ENCODE results near the gene RNF38. TPM values are rescaled to one million over a fixed set of nuclear protein-coding genes. Genes with fewer than 3 reads are reported as not detected.
"Not testable (repeated sequence)": the region's sequence is repeated elsewhere in the genome, so short reads cannot be mapped to it uniquely, and the experiment has no call there.

The RNF38 gene
- total RNA-seq, 2 experiments from 2014 or later: 39.5 to 40.0 TPM

DNA sequence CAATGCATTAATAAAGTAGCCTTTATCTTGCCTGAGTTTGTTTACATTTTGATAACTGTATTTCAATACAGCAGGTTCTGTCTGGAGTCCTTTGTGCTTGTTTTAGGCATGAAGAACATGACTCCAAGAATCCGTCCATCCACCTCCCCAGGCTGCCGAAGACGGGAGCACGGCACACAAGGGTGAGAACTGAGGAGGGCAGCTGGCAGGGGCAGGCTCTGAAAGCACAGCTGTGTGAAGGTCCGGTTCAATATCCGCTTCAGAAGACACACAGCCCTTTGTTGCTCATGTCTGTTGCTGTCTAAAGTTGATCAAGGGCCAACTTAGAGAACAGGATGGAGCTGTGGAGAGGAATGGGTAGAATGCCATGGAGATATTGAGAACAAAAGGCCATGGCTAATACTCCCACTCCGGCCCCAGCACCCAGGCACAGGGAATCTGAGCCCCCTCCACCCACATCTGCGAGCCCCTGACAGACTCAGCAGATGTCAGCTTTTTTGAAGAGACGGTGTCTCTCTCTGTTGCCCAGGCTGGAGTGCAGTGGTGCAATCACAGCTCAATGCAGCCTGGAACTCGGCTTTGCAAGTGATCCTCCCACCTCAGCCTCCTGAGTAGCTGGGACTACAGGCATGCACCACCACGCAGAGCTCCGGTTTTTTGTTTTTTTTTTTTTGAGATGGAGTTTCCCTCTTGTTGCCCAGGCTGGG, 83.3 kb downstream of the RNF38 start:
- DNase-seq: no peak
- H3K4me1 Mint-ChIP-seq (ENCODE audit: low read depth): no peaks in the 10 kb centered on the region
- ChIA-PET POLR2A (no interaction called here), CTCF (interaction anchor here (2.9 kb wide), 1 partner anchor 12 kb away, joined by 8 read pairs; no protein-coding TSS in a partner anchor)
- no peak overlapping the region for H3K4me3 Mint-ChIP-seq
- H3K36me3 Mint-ChIP-seq (ENCODE audit: low read depth): no peaks in the 10 kb centered on the region
- no peak overlapping the region for H3K27ac Mint-ChIP-seq
- H3K9me3 Mint-ChIP-seq (ENCODE audit: insufficient read depth): no peaks in the 10 kb centered on the region
- no peak for ATAC-seq
- H3K27me3 Mint-ChIP-seq (ENCODE audit: low read depth): peaks cover 5% of the 10 kb centered on the region

DNA sequence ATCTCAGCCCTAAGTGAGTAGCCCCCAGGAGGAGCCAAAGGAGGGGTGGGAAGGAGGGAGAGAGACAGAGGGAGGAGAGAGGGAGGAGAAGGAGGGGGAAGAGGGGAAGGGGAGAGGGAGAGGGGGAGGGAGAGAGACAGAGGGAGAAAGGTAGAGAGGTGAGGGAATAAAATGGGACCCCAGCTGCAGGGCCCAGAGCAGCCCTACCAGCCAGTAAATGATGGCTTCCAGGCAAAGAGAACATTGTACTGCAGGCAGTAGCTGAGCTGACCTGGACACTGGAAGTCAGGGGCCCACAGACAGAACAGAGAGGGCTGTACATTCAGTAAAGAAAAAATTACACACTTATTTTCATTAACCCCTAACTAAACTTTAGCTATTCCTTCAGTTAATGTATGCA, 84.0 kb downstream of the RNF38 start:
- Mint-ChIP-seq H3K4me1 (ENCODE audit: low read depth) (no peaks in the 10 kb centered on the region), H3K9me3 (ENCODE audit: insufficient read depth) (no peaks in the 10 kb centered on the region), H3K36me3 (ENCODE audit: low read depth) (no peaks in the 10 kb centered on the region), H3K27me3 (ENCODE audit: low read depth) (peaks cover 5% of the 10 kb centered on the region), H3K4me3 (no peak overlapping the region), H3K27ac (no peak overlapping the region)
- ATAC-seq (no peak), DNase-seq (no peak)
- CTCF ChIA-PET: interaction anchor here (2.1 kb wide), 1 partner anchor 13 kb away, joined by 5 read pairs; no protein-coding TSS in a partner anchor
- POLR2A ChIA-PET: no interaction called here

DNA sequence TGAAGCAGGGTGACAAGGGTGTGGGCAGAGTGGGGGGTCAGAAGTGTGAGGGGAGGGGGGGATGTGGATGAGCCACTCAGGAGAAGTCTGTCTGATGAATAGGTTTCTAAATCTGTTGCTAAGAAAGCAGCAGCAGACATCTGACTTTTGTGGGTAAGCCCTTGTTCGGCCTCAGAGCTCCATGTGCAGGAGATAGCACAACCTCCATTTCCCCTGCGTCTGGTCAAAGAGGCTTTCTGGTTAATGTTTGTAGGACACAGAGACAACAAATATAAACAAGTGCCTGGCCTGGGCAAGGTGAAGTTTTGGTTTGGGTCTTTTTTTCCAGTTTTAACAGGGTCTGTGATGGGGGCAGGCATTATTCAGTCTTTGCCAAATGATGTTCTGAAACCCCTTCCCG, 84.8 kb downstream of the RNF38 start:
- no peak overlapping the region for H3K4me3 Mint-ChIP-seq
- H3K27ac Mint-ChIP-seq: no peak overlapping the region
- DNase-seq: no peak
- ChIA-PET CTCF (interaction anchor here (0.9 to 2.1 kb wide), 2 partner anchors 13 to 126 kb away, joined by 3 to 5 read pairs; no protein-coding TSS in a partner anchor), POLR2A (no interaction called here)
- H3K27me3 Mint-ChIP-seq (ENCODE audit: low read depth): peaks cover 5% of the 10 kb centered on the region
- H3K9me3 Mint-ChIP-seq (ENCODE audit: insufficient read depth): no peaks in the 10 kb centered on the region
- no peaks in the 10 kb centered on the region for H3K36me3 Mint-ChIP-seq (ENCODE audit: low read depth)
- ATAC-seq: no peak
- no peaks in the 10 kb centered on the region for H3K4me1 Mint-ChIP-seq (ENCODE audit: low read depth)

- Mint-ChIP-seq H3K27ac (no peak overlapping the region), H3K4me3 (no peak overlapping the region), H3K4me1 (ENCODE audit: low read depth) (no peaks in the 10 kb centered on the region), H3K36me3 (ENCODE audit: low read depth) (no peaks in the 10 kb centered on the region), H3K27me3 (ENCODE audit: low read depth) (peaks cover 5% of the 10 kb centered on the region), H3K9me3 (ENCODE audit: insufficient read depth) (no peaks in the 10 kb centered on the region)
- no peak for DNase-seq
- CTCF ChIA-PET: interaction anchor here (0.9 to 2.1 kb wide), 2 partner anchors 14 to 125 kb away, joined by 3 to 5 read pairs; no protein-coding TSS in a partner anchor
- POLR2A ChIA-PET: no interaction called here
- no peak for ATAC-seq
Measured at GRCh38 chr9:36314740-36315139, 85.3 kb downstream of the RNF38 start.

DNA sequence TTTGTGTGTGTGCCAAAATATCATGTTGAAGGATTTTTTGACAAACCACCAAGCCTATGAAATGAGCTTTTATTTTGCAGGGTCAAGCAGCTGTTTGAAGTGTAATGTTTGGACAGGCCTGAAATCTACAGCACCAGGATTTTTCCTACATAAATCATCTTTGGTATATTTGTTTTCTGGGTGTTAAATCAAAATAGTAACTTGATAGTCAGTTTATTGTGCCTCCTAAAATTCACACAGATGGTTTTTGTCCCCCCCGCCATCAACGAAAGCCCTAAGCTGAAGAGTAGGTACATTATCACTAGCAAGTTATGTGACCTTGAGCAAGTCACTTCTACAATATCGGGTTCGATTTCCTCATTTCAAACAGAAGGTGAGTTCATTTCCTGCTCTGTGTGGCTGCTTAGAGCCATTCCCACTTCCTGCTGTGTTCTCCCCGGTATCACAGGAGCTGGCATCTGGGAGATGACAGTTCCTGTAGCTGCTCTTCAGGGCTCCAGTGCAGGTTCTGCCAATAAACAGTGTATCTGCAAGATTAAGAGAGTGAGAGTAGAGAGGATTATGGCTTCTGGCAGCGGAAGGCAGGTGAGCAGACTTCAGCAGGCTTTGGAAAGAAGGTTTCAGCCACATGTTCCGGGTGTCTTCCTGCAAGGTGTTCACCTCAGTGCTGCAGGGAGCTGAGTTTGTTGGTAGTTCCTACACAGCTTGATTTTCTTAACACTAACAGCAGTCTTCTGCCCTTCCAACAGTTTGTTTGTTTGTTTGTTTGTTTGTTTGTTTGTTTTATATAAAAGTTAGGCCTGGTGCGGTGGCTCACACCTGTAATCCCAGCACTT, 93.4 kb downstream of the RNF38 start:
- CTCF ChIA-PET: interaction anchor here (0.7 to 2.9 kb wide), 3 partner anchors 22 to 422 kb away, joined by 3 to 12 read pairs (median 5); no protein-coding TSS in a partner anchor
- POLR2A ChIA-PET: interaction anchor here (1.2 kb wide), 1 partner anchor 13 kb away, joined by 3 read pairs; no protein-coding TSS in a partner anchor
- Mint-ChIP-seq H3K27me3 (ENCODE audit: low read depth) (no peaks in the 10 kb centered on the region), H3K9me3 (ENCODE audit: insufficient read depth) (no peaks in the 10 kb centered on the region), H3K27ac (peak overlapping the region; percentile 77), H3K4me3 (peak overlapping the region; percentile 27), H3K36me3 (ENCODE audit: low read depth) (no peaks in the 10 kb centered on the region), H3K4me1 (ENCODE audit: low read depth) (peaks cover 11% of the 10 kb centered on the region)
- DNase-seq (peak; percentile 27), ATAC-seq (peak; percentile 57)

- H3K9me3 Mint-ChIP-seq (ENCODE audit: insufficient read depth); H3K27ac Mint-ChIP-seq; CTCF ChIA-PET; DNase-seq; H3K27me3 Mint-ChIP-seq (ENCODE audit: low read depth); ATAC-seq; H3K4me3 Mint-ChIP-seq; H3K36me3 Mint-ChIP-seq (ENCODE audit: low read depth): not testable (repeated sequence)
- POLR2A ChIA-PET: interaction anchor here (0.7 kb wide), 1 partner anchor 306 kb away, joined by 5 read pairs; no protein-coding TSS in a partner anchor
- H3K4me1 Mint-ChIP-seq (ENCODE audit: low read depth): peaks cover 11% of the 10 kb centered on the region
Measured at GRCh38 chr9:36304366-36304765, 95.7 kb downstream of the RNF38 start.

- no peaks in the 10 kb centered on the region for H3K36me3 Mint-ChIP-seq (ENCODE audit: low read depth)
- no peaks in the 10 kb centered on the region for H3K9me3 Mint-ChIP-seq (ENCODE audit: insufficient read depth)
Measured at GRCh38 chr9:36301227-36301626, 98.8 kb downstream of the RNF38 start.

GRCh38 chr9:36298566-36298965, 101.5 kb downstream of the RNF38 start:
- no peak overlapping the region for H3K4me3 Mint-ChIP-seq
- no peaks in the 10 kb centered on the region for H3K4me1 Mint-ChIP-seq (ENCODE audit: low read depth)
- CTCF ChIA-PET: no interaction called here
- no peaks in the 10 kb centered on the region for H3K27me3 Mint-ChIP-seq (ENCODE audit: low read depth)
- no peaks in the 10 kb centered on the region for H3K36me3 Mint-ChIP-seq (ENCODE audit: low read depth)
- ATAC-seq (no peak), DNase-seq (no peak)
- H3K27ac Mint-ChIP-seq: no peak overlapping the region
- H3K9me3 Mint-ChIP-seq (ENCODE audit: insufficient read depth): no peaks in the 10 kb centered on the region
- POLR2A ChIA-PET: no interaction called here

More at GRCh38 chr9:36301227-36301626, 98.8 kb downstream of the RNF38 start:
- peaks cover 3% of the 10 kb centered on the region for H3K4me1 Mint-ChIP-seq (ENCODE audit: low read depth)
- DNase-seq: no peak
- no peaks in the 10 kb centered on the region for H3K27me3 Mint-ChIP-seq (ENCODE audit: low read depth)
- ChIA-PET POLR2A (no interaction called here), CTCF (no interaction called here)
- H3K4me3 Mint-ChIP-seq: no peak overlapping the region
- no peak for ATAC-seq
- no peak overlapping the region for H3K27ac Mint-ChIP-seq

GRCh38 chr9:36297798-36298197, 102.3 kb downstream of the RNF38 start:
- DNase-seq (no peak), ATAC-seq (no peak)
- POLR2A ChIA-PET: no interaction called here
- H3K4me3 Mint-ChIP-seq: no peak overlapping the region
- no peaks in the 10 kb centered on the region for H3K9me3 Mint-ChIP-seq (ENCODE audit: insufficient read depth)
- CTCF ChIA-PET: no interaction called here
- no peaks in the 10 kb centered on the region for H3K4me1 Mint-ChIP-seq (ENCODE audit: low read depth)
- no peaks in the 10 kb centered on the region for H3K27me3 Mint-ChIP-seq (ENCODE audit: low read depth)
- no peak overlapping the region for H3K27ac Mint-ChIP-seq
- H3K36me3 Mint-ChIP-seq (ENCODE audit: low read depth): no peaks in the 10 kb centered on the region

DNA sequence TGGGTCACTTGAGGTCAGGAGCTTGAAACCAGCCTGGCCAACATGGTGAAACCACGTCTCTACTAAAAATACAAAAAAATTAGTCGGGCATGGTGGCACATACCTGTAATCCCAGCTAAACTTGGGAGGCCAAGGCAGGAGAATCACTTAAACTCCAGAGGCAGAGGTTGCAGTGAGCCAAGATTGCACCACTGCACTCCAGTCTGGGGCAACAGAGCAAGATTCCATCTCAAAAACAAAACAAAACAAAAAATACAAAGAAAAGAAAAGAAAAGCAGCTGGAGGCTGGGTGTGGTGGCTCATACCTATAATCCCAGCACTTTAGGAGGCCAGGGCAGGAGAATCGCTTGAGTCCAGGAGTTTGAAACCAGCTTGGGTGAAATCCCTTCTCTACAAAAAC, 105.1 kb downstream of the RNF38 start:
- H3K27me3 Mint-ChIP-seq (ENCODE audit: low read depth); H3K27ac Mint-ChIP-seq; H3K4me1 Mint-ChIP-seq (ENCODE audit: low read depth); POLR2A ChIA-PET; H3K36me3 Mint-ChIP-seq (ENCODE audit: low read depth); DNase-seq; CTCF ChIA-PET; ATAC-seq; H3K9me3 Mint-ChIP-seq (ENCODE audit: insufficient read depth); H3K4me3 Mint-ChIP-seq: not testable (repeated sequence)

DNA sequence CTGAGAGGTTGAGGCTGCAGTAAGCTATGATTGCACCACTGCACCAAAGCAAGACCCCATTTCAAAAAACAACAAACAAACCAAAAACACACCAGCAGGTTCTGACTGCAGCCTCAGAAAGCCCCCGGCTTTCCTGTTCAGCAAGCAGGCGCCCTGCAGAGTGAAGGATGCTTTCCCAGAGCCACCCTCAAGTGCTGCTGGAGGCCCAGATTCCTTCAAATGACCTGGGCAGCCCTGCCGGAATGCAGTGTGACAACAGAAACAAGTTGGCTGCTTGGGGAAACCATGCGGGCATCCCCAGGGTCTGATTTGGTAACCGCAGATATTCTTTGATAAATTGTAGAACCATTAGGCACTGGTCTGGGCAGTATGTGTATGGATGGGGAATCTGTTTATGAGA, 106.2 kb downstream of the RNF38 start:
- ATAC-seq (no peak), DNase-seq (no peak)
- Mint-ChIP-seq H3K4me1 (ENCODE audit: low read depth) (no peaks in the 10 kb centered on the region), H3K27me3 (ENCODE audit: low read depth) (no peaks in the 10 kb centered on the region), H3K9me3 (ENCODE audit: insufficient read depth) (no peaks in the 10 kb centered on the region), H3K36me3 (ENCODE audit: low read depth) (no peaks in the 10 kb centered on the region), H3K27ac (no peak overlapping the region), H3K4me3 (no peak overlapping the region)
- CTCF ChIA-PET: no interaction called here
- POLR2A ChIA-PET: no interaction called here

GRCh38 chr9:36293171-36293570, 106.9 kb downstream of the RNF38 start:
- Mint-ChIP-seq H3K27ac (no peak overlapping the region), H3K27me3 (ENCODE audit: low read depth) (no peaks in the 10 kb centered on the region), H3K36me3 (ENCODE audit: low read depth) (no peaks in the 10 kb centered on the region), H3K9me3 (ENCODE audit: insufficient read depth) (no peaks in the 10 kb centered on the region), H3K4me3 (no peak overlapping the region), H3K4me1 (ENCODE audit: low read depth) (peaks cover 2% of the 10 kb centered on the region)
- ATAC-seq (no peak), DNase-seq (no peak)
- POLR2A ChIA-PET: no interaction called here
- CTCF ChIA-PET: no interaction called here

All from activated CD8-positive, alpha-beta T cell treated with anti-CD3 and anti-CD28 coated beads, Interleukin-2, amount 10 ng/mL, durations not matched to agents 7 days and 5 days (primary cell).